NCI-H1105 treated with DMSO at 0.1 percent for 48 hours (cell line): ENCODE data around the gene CTSA.
"Not testable (repeated sequence)": the region's sequence is repeated elsewhere in the genome, so short reads cannot be mapped to it uniquely, and the experiment has no call there.

Experiments
- DNase-seq: peaks from one replicate; lab custom pipeline; 2025; lab: John Stamatoyannopoulos, UW

CTSA gene

GRCh38 chr20:45896641-45897161 is 5.6 kb downstream of the CTSA start:
- DNase-seq, result no peak

GRCh38 chr20:45897289-45897688 is 6.2 kb downstream of the CTSA start:
- DNase-seq, result no peak

GRCh38 chr20:45897692-45898091 is 6.6 kb downstream of the CTSA start:
- no peak for DNase-seq

GRCh38 chr20:45898285-45898684 is 7.2 kb downstream of the CTSA start:
- DNase-seq, result no peak

GRCh38 chr20:45899046-45899835 is 8.1 kb downstream of the CTSA start:
- DNase-seq, result no peak

- not testable (repeated sequence) for DNase-seq
These were observed 10.2 kb downstream of the CTSA start for GRCh38 chr20:45901332-45901731.

GRCh38 chr20:45902199-45902701 is 11.1 kb downstream of the CTSA start:
- DNase-seq, result peak; percentile 7

- DNase-seq, result no peak
These were observed 13.7 kb downstream of the CTSA start for GRCh38 chr20:45904583-45905504.

- no peak for DNase-seq
These were observed 14.5 kb downstream of the CTSA start for GRCh38 chr20:45905505-45906079.

GRCh38 chr20:45907219-45907948 is 16.2 kb downstream of the CTSA start:
- no peak for DNase-seq

GRCh38 chr20:45908084-45908483 is 16.9 kb downstream of the CTSA start:
- DNase-seq, result no peak

GRCh38 chr20:45909336-45909808 is 18.2 kb downstream of the CTSA start:
- DNase-seq, result no peak

GRCh38 chr20:45909817-45910669 is 18.9 kb downstream of the CTSA start:
- no peak for DNase-seq

- peak; percentile 22 for DNase-seq
These were observed 19.7 kb downstream of the CTSA start for GRCh38 chr20:45910670-45911485.

- peak; percentile 41 for DNase-seq
These were observed 20.6 kb downstream of the CTSA start, which contains the start of gene PLTP for GRCh38 chr20:45911486-45912343. PLTP (minus strand) TSS chr20:45912155; CDS start chr20:45911452, 703 bp downstream.

GRCh38 chr20:45912344-45912682 is 21.2 kb downstream of the CTSA start:
- DNase-seq, result no peak

GRCh38 chr20:45913116-45913515 is 22.0 kb downstream of the CTSA start:
- DNase-seq, result no peak

GRCh38 chr20:45917790-45918141 is 26.6 kb downstream of the CTSA start:
- no peak for DNase-seq
